HG02610 (cell line): ENCODE results near the gene VPREB3.

ENCODE experiments used
- ATAC-seq: cut with Tn5 transposase; IDR thresholded peaks from one replicate; pipeline ENCODE4 v1.9.1; 2021; ENCODE audit warnings: mild to moderate bottlenecking, moderate library complexity; ENCODE audit not compliant: unreplicated experiment

The VPREB3 gene

GRCh38 chr22:23704062-23704461, 50.2 kb downstream of the VPREB3 start:
- ATAC-seq: no peak
